ENCODE measurements around the gene IMP4.

The IMP4 gene

GRCh38 chr2:130336877-130337734, 5.6 kb upstream of the IMP4 start:
- peak; percentile 85 for DNase-seq

- DNase-seq: no peak
Observed at GRCh38 chr2:130337735-130338325, 4.9 kb upstream of the IMP4 start.

- DNase-seq: no peak
Observed at GRCh38 chr2:130338793-130339345, 3.8 kb upstream of the IMP4 start.

- DNase-seq: no peak
Observed at GRCh38 chr2:130339885-130340745, 2.6 kb upstream of the IMP4 start.

- DNase-seq: no peak
Observed at GRCh38 chr2:130341562-130342019, 1.1 kb upstream of the IMP4 start.

GRCh38 chr2:130342020-130342532, 621 bp upstream of the IMP4 start:
- peak; percentile 90 for DNase-seq

- DNase-seq: no peak
Observed at GRCh38 chr2:130344578-130344977, 1.9 kb downstream of the IMP4 start.

- no peak for DNase-seq
Observed at GRCh38 chr2:130345091-130345490, 2.4 kb downstream of the IMP4 start.

GRCh38 chr2:130345611-130346010, 2.9 kb downstream of the IMP4 start:
- no peak for DNase-seq

GRCh38 chr2:130346041-130346740, 3.5 kb downstream of the IMP4 start:
- DNase-seq: no peak

- DNase-seq: no peak
Observed at GRCh38 chr2:130346741-130347066, 4.0 kb downstream of the IMP4 start.

- no peak for DNase-seq
Observed at GRCh38 chr2:130347220-130347925, 4.7 kb downstream of the IMP4 start.

GRCh38 chr2:130349174-130349573, 6.5 kb downstream of the IMP4 start:
- no peak for DNase-seq

- DNase-seq: no peak
Observed at GRCh38 chr2:130351711-130352110, 9.0 kb downstream of the IMP4 start.

GRCh38 chr2:130352237-130352636, 9.5 kb downstream of the IMP4 start:
- no peak for DNase-seq

- DNase-seq: peak; percentile 3
Observed at GRCh38 chr2:130353291-130354138, 10.8 kb downstream of the IMP4 start.

GRCh38 chr2:130354139-130354428, 11.4 kb downstream of the IMP4 start:
- DNase-seq: no peak

GRCh38 chr2:130355172-130355577, 12.5 kb downstream of the IMP4 start:
- DNase-seq: no peak

GRCh38 chr2:130355578-130356431, 13.1 kb downstream of the IMP4 start, which contains the start of gene PTPN18:
TSS of gene PTPN18 (plus strand) at chr2:130356056. CDS start at chr2:130356108, 52 bp downstream.
- DNase-seq: peak; percentile 41

- DNase-seq: no peak
Observed at GRCh38 chr2:130357864-130358263, 15.2 kb downstream of the IMP4 start.

Measured in DMS 273 treated with DMSO at 0.1 percent for 48 hours (cell line).